C1 segment of cervical spinal cord (tissue), 14 donors: ENCODE results near the gene RASL10B.
"Not testable (repeated sequence)": the region's sequence is repeated elsewhere in the genome, so short reads cannot be mapped to it uniquely, and the experiment has no call there.

Source experiments
- DNase-seq, 14 donors: peaks; one replicate each; lab custom pipeline; 2025; lab: John Stamatoyannopoulos, UW

The RASL10B gene

DNA sequence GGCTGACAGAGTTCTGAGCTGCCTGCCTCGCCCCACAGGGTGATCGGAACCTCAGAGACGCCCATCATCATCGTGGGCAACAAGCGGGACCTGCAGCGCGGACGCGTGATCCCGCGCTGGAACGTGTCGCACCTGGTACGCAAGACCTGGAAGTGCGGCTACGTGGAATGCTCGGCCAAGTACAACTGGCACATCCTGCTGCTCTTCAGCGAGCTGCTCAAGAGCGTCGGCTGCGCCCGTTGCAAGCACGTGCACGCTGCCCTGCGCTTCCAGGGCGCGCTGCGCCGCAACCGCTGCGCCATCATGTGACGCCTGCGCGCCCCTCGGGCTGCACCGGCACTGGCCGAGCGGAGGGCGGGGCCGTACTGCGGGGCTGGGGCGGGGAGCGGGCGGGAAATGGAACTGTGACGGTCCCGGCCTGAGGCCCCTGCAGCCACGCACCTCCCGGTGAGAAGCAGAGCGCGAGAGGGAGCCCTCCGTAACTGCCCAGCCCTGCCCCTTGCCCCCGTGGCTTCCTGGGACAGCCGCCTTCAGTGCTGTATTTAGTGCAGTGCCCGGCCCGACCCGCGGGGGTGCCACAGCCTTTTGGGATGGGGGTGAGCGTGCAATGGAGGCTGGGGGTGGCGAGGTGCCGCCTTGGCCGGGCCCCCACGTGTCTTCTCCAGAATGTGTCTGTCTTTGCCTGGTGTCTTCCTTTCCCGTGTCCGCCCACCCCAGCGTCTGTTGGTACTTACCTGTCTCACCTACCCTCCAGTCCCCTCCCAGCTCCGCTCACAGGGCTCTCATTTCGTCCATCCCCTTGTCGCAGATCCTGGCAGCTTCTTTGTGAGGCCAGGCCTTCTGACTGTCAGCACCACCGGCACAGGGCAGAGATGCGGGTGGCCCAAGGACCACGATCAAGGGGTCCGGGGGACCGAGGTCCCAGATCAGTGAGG lies 9.8 kb downstream of the RASL10B start:
- no peak for DNase-seq

DNA sequence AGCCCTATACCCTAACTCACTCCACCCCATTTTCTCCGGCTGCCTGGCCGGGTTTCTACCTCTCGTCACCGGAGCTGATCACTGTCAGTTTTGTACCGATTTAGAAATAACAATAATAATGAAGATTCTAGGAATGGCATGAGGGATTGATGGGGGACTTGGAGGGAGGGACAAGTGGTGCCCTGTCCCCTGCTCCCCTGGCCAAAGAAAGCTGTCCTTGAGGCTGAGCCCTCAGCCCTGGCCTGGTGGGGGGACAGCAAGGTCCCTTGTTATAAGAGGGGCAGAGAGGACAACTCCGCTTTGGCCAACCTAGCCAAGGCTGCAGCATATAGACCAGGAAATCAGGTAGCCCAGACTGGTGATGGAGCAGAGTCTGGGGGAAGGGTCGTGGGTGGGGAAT lies 11.1 kb downstream of the RASL10B start:
- DNase-seq: no peak

DNA sequence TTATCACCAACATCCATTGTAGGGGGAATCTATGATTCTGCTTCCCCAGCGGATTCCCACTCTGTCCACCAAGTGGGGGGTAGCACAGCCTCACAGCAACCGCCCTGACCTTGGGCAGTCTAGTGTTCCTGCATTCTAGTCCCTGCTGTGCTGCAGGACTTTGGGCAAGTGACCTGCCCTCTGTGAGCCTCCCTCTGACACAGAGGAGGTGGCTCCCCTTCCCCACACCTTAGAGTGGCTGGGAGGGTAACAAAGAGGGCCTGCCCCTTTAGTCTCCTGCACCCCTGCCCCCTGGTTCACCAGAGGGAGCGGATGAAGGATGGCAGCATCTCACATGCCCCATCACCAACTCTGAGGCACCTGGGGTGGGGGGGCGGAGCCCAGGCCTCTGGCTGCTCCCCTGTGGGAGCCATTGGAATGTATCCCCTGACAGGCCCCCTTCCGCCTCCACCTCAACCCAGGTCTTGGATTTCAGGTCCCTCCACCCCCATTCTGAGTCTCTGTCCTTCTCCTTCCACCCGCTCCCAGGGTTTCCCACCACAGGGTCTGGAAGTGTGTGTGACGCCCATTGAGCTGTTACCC lies 11.5 kb downstream of the RASL10B start:
- DNase-seq: no peak

DNA sequence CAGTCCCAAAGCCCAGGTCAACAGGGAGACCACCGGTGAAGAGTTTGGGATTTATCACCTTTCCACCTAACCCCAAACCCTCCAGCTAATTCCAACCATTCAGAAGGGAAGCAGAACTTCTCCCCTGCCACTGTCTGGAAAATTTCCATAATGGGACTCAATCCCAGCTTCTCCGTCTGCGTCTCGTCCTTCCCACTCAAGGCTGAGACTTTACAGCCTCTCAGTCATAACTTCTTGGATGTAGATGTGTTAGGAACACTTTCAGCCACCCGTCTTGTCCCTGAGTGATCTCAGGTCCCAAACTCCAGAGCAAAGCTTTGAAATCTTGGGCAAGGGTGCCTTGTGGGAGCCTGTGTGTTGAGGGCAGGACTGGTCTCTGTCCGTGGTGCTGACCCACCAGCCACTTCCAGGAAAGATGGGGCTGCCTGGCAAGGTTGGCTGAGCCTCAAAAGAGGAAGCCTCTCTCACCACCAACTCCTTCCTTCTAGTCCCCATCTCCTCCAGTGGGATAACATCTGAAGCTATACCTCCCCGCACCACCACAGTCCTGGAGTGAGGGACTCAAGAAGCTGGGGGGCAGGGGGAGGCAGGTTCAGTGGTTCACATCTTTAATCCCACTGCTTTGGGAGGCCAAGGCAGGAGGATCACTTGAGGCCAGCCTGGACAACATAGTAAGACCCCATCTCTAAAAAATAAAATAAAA lies 12.3 kb downstream of the RASL10B start:
- peak in 1 of 14 donors; percentile 11 for DNase-seq

DNA sequence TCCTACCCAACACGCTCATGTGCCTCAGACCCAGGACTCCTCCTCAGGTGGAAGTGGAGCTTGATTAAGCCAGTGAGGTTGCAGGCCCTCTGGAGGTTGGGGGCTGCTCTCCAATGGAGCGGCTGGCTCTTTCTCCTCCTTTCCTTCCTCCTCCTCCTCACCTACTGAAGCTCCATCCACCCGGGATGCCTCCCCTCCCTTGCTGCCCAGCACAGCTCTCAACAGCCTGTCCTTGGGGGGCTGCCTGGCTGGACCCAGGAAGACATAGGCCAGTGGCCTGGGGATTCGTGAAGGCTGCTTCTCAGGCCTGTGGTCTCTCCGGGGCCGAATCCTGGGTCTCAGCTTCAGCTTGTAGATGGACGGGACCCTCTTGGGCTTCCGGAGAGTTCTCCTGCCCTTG lies 13.4 kb downstream of the RASL10B start:
- no peak for DNase-seq

DNA sequence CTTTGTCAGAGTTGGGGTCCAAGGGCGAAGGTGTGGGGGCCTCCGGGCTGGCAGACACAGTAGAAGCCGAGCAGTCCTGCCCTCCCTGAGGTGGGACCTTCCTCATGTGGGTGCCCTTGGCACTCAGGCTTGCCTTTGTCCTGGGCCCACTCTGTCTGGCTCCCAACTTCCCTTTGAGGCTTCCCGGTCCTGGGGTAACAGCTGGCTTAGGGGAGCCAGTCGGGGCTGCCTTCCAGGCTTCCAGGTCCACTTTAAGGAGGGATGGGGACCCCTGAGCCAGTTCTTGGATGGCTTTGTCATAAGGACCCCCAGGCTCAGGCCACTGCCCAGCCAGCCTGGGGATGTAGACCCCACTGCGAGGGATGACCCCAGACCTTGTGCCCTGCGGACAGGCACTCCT lies 13.8 kb downstream of the RASL10B start:
- DNase-seq: no peak

DNA sequence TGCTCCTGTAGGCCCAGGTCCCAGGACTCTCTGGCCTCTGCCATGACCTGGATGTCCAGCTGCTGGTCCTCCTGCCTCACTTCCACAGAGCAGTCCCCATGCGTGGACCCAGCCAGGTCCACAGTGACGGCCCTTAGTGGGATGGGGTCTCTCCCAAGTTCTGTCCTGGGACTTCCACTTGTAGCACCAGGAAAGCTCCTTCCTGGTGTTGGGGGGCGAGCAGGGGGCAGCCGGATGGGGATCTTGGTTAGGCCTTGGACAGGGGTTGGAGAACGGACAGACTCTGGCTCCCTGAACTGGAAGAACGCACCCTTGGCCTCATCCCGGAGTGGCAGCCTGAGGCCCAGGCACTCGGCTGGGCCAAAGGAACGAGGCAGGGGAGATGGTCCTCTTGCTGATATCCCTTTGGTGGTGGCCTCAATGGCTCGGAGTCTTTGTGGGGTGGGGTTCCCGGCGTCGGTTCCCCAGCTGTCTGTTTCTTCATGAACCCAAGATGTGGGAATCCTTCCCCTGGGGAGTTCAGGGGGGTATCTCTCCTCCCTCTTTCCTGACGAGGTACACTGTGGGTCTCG lies 14.4 kb downstream of the RASL10B start:
- DNase-seq: no peak

DNA sequence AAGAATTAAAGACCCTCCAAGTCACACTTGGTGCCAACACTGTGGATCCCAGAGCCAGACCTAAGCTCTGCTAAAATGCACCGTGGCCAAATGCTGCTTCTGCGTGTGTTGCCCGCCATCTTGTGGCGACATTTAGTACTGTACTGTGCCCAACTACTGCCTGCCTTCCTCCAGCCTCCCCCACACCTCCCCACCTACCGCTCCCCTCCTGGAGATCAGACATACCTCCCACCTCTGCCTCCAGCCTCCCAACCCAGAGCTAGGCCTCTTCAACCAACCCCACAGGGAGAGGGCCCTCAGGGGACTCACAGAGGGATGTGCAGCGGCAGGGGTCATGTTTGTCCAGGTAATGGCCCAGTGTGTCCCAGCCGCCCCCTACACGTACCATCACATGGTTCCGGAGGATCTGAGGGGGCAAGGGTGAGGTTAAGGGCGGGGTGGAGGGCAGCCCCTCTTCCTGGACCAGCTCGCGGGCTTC lies 16.1 kb downstream of the RASL10B start:
- DNase-seq: peak in 12 of 14 donors; percentile 5 to 58 (median 32)

DNA sequence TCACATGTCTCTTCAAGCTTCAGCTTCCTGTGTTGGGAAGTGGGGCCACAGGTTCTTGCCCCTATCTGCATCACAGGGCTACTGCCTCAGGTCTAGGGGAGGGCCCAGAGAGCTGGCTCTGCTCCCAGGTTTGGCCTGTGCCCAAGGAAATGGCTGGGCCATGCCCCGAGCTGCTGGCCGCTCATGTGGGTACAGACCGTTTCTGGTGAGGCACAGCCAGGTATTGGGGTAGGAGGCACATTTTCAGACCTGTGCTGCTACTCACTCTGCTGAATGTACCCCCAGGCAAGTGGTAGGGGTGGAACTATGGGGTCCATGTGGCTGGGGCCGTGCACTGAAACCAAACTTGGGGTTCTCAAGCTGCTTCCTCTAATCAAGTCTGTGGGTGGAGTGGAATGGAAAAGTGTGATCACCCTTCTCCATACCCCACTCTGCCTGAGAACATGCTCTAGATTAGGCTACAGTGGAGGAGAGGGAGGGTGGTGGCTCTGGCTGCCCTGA lies 17.0 kb downstream of the RASL10B start:
- DNase-seq: peak in 4 of 14 donors; percentile 5 to 14 (median 8)

DNA sequence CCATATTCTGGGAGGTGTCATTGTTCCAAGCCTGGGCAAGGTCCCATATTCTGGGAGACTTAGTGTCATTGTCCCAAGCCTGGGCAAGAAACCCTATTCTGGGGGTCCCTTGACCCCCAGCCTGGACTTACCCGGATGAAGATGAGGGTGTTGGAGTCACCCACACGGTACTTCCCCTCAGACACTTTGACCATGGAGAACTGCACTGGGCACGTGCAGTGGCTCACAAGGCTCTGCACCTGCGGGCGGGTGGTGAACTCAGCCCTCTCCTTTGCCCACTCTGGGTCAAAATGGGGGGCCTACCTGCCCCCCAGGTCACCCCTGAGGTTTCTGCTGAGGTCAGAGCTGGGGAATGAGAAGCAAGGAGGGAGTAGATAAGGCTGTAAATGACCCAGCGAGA lies 17.5 kb downstream of the RASL10B start:
- no peak for DNase-seq

DNA sequence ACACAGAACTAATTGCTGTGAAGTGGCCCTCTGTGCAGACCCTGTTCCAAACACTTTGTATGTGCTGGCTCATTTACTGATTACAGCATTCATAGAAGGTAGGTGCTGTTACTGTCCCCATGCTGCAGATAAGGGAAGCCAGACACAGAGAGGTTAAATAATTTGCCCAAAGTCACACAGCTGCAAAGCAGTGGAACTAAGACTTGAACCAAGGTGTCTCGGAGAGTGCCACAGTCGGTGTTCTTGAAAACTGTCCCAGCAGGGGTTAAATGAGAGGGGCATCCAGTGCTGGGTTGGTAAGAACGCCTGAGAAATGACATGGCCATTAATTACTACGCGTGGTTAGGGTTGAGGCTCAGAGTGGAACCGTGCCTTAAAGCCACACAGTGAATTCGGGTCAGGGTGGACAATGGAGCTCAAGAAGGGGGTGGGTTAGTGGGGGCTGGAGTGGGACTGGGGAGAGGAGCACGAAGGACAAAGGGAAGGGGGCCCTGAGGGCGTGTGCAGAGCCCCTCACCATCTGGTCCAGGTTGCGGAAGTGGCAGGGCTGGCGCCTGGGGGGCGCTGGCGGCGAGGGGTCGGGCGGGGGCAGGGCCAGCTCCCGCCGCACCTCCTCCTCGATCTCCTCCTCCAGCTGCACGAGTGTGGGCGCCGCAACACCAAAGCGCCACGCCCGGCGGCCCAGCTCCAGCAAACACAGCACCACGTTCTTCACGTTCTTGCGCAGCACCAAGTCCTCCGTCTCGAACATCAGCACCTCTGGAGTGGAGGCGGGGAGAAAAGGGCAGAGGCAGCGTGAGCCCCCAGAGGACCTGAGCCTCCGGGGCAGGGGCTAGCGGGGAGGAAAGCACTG lies 18.3 kb downstream of the RASL10B start:
- DNase-seq: no peak

DNA sequence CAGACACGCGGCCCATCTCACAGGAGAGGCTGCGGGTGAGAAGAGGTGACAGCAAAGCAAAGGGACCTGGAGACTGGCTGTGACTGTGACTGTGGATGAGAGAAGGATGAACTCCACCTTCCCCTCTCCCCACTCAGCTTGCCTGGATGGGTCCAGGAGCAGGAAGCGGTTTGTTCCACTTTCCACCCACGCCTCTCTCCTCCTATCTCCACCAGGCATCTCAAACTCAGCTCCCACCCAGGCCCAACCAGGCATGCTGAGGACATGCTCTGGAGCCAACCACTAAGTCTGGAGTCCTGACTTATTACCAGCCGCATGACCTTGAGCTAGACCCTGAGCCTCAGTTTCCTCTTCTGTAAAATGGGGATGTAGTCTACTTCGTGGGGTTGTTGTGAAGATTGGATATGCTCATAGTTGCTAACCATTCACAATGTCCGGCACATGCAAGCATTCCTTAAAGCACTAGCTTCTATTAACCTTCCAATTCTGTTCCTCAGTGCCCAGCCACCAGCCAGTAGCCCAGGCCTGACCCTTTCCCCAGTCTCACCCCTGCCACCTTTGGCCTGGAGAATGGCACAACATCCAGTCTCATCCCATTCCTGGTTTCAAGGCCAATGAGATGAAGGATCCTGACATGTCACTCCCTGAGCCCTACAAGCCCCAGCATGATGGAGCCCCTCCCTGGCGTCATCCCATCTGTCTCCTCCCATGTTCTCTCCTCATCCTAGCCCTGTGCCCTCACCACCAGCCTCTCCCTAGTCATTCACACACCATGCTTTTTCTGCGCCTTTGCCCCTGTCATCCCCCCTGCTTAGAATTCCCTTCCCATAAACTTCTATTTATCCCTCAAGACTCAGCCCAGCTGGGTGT lies 19.3 kb downstream of the RASL10B start:
- no peak for DNase-seq

DNA sequence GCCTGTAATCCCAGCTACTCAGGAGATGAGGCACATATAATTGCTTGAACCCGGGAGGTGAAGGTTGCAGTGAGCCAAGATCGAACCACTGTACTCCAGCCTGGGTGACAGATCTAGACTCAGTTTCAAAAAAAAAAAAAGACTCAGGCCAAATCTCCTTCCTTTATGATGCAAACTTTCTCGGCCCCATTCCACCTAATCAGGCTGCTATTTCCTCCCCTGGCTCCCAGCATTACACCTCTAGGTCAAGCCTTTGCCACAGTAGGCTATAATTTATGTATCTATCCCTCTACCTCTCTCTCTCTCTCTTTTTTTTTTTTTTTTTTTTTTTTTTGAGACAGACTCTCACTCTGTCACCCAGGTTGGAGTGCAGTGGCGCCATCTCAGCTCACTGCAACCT lies 20.1 kb downstream of the RASL10B start:
- not testable (repeated sequence) for DNase-seq

DNA sequence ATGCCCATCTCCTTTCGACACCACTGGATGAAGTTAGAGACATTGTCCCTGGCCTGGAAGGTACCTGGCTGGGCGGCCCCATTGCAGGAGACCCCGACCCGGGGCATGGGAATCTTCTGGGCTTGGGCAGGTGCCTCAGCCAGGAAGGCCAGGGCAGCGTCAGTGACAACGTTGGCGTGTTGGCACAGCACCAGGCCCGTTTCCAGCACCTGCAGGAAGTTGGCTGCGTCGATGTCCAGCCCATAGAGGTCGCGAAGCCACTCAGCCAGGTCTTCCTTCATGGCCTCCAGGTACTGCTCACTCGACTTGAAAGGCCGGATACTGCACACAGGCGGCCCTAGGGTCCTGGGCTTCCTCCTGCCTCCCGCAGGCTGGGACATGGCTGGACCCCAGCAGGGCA lies 21.0 kb downstream of the RASL10B start:
- no peak for DNase-seq

DNA sequence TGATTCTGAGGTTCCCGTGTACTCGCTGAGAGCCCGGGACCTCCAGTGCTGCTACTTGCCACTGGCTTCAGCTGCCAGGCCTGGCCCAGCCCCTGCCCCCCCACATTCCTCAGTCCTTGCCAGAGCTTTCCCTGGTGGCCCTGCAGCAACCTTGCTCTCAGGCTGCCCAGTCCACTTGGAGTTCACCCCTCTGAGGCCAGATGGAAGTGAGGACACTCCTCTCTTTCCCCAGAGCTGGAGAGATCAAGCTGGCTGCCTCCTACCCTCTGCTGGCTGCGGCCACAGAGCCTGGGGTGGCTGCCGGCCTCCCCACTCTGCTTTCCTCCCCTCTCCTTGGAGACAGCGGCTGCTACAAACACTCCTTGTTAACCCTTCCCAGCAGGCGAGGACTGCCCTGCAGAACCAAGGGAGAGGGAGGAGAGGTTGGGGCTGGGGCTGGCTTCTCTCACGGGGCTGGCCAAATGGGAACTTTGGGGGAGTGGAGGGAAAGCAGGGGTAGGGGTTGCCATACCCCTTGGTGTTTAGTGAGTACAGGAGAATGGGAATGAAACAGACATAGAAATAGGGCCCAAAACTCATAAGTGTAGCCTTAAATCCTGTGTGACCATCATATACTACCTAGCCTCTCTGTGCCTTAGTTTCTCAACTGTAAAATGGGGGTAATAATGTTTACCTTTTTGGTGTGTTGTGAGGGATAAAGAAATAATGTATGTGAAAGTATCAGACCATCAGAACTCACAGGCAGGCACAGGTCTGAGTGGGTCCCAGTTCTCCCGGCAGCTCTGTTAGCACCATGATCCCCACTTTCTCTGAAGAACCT lies 21.7 kb downstream of the RASL10B start, which contains the start of gene GAS2L2:
TSS of gene GAS2L2 (minus strand) at position 295 of the 820 bp plus-strand sequence. CDS start 389 bp downstream, outside the sequence.
- DNase-seq: peak in 4 of 14 donors; percentile 24 to 35 (median 30)

DNA sequence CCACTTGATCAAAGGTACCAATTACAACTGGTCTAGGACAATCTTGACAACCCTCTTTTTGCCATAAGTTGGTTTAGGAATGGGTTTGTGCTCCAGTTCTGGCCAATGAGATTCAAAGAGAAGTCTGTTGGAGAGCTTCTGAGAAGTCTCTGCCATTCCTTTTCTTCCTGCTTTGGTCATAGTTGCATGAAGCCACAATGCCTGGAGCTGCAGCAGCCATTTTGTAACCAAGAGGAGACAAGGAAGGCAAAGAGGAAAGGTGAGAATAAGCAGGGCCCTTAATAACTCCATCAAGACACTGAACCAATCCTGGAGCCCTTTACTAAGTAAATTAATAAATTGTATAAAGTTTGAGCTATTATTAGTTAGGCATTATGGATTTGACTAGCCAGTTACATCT lies 25.8 kb downstream of the RASL10B start:
- DNase-seq: no peak

DNA sequence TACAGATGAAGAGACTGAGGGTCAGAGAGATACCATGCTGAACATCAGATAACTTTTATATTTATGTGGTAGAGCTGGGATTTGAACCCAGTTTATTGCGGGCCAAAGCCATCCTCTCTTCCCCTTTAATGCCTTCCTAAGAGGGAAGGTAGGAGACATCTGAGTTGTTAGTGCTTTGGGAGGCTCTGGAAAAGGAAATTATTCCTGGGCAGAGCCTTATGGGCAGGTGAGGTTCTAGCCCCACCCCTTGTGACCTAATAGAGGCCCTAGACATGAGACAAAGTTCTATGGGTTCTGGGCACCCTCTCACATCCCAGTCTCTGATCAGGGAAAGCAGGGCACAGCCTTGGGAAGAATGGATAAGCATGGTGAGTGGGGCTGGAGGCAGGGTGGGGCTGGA lies 29.1 kb downstream of the RASL10B start, which contains the start of gene C17orf50:
TSS of gene C17orf50 (plus strand) at position 301 of the 400 bp plus-strand sequence. CDS start at position 356, 55 bp downstream.
- DNase-seq: no peak

DNA sequence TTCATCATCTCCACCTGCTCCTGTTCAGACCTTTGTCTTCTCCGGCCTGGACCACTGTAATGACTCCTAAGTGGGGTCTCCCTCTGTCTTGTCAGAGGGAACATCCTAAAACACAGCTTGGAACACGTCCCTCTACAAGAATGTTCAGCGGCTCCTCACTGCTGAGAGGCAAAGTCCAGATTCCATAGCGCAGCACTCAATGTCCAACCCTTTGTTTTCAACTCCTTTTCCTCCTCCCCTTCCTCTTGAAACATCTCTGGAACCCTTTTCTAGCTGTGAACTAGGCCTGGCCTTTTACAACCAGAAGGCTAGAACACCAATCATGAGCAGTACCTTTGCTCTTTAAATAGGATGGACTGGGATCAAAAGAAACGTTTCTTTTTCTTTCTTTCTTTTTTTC lies 30.2 kb downstream of the RASL10B start:
- no peak for DNase-seq

DNA sequence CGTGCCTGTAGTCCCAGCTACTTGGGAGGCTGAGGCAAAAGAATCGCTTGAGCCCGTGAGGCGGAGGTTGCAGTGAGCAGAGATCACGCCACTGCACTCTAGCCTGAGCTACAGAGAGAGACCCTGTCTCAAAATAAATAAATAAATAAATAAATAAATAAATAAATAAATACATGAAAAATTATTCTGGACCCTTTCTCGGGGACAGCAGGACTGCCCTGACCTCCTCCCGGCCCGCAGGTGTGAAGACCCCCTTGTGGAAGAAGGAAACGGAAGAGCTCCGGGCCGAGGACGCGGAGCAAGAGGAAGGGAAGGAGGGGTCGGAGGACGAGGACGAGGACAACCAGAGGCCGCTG lies 32.3 kb downstream of the RASL10B start:
- DNase-seq: no peak
